HG02981 (cell line): ENCODE results near the gene CDC37L1.
"Not testable (repeated sequence)": the region's sequence is repeated elsewhere in the genome, so short reads cannot be mapped to it uniquely, and the experiment has no call there.

Experiments
- ATAC-seq: cut with Tn5 transposase; IDR thresholded peaks from one replicate; pipeline ENCODE4 v1.9.1; 2021; ENCODE audit warnings: mild to moderate bottlenecking, moderate library complexity; ENCODE audit not compliant: unreplicated experiment

CDC37L1 gene

DNA sequence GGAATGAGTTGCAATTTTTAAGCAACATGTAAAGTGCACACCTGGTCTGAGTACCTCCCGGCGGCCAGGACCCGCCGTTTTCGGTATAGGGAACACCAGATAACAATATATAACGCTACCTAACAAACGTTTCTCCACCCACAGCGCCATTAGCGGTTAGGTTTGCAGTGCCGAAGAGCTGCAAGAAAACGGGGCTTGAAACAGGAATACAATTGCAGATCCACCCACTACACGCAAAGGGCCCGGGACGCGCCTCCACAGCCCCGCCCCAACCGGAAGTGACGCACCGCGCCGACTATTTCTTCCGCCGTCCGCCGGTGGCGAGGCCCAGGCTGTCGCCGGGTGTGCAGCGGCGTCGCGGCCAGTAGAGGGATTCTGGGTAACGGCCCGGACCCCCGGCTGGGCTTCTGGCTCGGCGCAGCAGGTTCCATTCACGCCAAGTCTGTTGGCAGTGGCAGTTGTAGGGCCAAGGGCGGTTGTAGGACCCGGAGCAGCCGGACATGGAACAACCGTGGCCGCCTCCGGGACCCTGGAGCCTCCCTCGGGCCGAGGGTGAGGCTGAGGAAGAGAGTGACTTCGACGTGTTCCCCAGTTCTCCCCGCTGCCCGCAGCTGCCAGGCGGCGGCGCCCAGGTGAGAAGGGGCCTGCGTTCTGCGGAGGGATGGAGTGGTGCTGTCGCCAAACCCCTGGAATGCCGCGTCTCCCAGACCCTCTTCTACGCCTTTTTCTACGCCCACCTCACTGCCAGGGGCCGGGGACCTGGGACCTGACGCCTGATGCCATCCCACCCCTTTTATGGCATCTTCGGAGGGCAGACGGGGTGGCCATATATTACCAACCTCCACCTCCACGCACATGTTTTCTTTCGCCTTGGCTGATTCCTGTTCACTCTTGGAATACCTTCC lies at the start of gene CDC37L1:
TSS of gene CDC37L1 (plus strand) at position 302 of the 905 bp plus-strand sequence. CDS start at position 501, 199 bp downstream.
- ATAC-seq: peak; percentile 97

GRCh38 chr9:4630836-4631235 lies 48.5 kb upstream of the CDC37L1 start:
- no peak for ATAC-seq

- ATAC-seq: no peak
Measured at GRCh38 chr9:4638968-4639367, 40.4 kb upstream of the CDC37L1 start.

- no peak for ATAC-seq
Measured at GRCh38 chr9:4639420-4639819, 39.9 kb upstream of the CDC37L1 start.

GRCh38 chr9:4640027-4640426 lies 39.3 kb upstream of the CDC37L1 start:
- no peak for ATAC-seq

DNA sequence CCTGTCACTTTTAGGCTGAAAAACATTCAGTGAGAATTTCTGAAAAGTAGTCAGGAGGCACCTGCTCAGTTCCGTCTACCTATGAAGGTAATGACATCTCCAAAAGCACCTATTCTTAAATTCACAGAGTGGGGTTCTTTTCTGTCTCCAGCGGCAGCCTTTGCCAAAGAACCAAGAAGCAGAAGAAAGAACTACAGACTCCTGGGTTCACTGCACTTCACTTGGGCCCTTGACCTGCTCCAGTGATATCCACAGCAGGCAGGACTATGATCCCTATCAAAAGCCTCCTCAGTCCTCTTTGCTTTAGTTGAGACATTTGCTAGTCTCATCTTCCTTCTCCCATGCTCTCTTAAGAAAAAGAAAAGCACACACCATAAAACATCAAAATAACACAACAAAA lies 37.0 kb upstream of the CDC37L1 start:
- ATAC-seq: no peak

DNA sequence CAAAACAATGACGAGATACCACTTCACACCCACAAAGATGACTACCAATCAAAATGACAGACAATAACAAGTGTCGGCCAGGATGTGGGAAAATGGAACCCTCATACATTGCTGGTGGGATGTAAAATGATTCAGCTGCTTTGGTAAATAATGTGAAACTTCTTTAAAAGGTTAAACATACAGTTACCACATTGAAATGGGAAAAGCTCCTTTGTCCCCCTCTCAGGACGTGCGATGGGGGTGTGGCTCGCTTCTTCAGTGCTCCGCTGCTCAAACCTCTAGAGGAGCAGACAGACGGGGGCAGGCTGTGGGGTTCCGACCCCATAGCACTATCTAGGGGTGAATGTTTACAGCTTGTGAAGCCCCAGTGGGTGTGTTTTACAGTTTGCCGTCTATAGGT lies 25.3 kb upstream of the CDC37L1 start:
- ATAC-seq: no peak

DNA sequence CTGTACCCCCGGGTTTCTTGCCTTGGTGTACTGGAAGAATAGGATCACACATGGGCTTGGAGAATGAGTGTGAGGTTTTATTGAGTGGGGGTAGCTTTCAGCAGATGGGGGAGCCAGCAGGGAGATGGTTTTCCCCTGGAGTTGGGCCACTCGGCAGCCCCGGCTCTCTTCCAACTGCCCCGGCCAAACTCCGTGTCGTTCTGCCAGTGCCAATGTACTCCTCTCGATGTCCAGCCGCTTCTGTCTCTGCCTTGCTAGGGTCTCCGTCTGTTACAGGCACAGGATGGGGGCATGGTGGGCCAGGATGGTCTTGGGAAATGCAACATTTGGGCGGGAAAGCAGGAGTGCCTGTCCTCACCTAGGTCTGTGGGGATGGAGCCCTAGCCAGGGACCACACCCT lies 24.8 kb upstream of the CDC37L1 start:
- ATAC-seq: no peak

DNA sequence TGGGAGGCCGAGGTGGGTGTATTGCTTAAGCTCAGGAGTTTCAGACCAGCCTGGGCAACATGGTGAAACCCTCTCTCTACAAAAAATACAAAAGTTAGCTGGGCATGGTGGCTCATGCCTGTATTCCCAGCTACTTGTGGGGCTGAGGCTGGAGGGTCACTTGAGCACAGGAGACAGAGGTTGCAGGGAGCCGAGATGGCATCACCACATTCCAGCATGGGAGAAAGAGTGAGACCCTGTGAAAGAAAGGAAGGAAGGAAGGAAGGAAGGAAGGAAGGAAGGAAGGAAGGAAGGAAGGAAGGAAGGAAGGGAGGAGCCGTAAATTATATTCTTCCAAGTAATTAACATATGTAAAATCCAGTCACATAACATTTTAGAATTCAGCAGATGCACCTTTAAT lies 23.2 kb upstream of the CDC37L1 start:
- ATAC-seq: not testable (repeated sequence)

DNA sequence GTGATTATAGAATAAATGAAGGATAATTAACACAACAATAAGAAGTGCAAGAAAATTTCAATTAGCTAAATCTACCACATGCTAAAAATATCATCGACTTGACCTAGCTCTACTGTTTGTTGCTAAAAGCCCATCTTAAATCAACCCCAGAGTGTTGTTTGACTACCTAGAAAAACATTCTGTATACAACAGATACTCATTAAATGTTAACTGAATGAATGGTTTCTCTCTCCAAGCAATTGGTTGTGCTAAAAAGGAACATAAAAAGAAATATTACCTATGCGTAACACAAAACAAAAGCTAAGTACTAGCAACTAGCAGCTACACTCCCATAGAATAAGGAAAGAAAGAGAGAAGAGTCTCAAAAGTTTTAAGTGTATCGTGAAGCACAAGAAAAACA lies 22.7 kb upstream of the CDC37L1 start:
- no peak for ATAC-seq

DNA sequence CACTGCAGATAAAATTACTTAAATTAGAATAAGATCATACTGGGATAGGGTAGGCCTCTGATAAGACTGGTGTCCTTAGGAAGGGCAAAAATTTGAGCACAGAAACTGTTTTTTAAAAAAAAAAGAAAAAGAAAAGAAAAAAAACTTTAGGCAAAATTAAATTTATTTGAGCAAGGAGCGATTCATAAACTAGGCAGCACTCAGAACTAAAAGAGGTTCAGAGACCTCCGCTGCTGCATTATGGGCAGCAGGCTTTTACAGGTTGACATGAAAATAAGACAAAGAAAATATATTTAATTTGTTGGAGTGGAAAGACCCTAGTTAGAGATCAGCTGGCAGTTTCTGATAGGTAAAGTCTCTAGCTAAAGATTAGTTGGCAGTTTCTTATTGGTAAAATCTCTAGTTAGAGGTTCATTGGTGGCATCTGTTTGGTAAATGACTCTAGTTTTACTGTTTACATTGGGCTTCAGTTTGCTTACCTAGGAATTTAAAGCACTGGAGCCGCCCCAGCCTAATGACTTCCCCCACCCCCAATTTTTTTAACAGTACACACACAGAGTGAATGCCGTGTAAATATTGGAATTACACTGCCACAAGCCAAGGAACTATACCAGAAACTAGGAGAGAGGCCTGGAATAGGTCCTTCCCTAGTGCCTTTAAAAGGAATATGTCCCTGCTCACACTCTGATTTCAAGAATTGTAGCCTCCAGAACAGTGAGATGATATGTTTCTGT lies 21.8 kb upstream of the CDC37L1 start:
- ATAC-seq: no peak

GRCh38 chr9:4660665-4661064 lies 18.7 kb upstream of the CDC37L1 start:
- ATAC-seq: not testable (repeated sequence)

DNA sequence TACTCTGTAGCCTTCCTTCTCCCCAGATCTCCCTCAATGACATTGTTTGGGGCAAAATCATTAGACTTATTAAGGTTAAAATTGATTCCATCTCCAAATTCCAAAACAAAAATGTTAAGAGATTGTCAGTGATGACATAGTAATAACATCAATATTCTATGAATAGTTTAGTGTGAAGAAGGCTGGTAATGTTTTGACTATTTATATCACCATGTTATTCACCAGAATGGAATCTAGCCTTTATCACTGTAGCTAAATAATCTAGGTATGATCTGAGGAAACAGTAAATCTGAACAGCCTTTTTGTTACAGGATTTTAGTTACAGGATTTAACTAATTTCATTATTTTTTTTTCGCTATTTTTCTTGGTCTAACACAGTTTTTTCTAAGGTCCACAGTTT lies 18.2 kb upstream of the CDC37L1 start:
- ATAC-seq: no peak

DNA sequence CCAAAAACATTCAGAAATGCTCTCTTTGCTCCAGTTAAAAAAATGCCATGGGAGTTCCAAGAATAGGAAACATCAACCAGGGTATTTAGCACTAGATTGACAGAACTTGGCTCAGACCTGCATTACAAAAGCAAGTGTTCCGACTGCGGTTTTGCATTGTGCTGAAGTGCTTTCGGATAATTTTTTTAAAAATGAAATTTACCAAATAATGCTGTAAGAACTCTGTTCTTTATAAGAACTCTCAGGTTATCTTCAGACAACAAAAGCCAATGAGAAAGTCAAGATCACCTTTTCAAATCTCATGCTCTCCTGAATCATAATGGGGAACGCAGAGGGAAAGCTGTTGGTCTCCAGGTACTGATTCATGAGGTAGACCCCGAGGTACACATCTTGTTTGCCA lies 17.8 kb upstream of the CDC37L1 start:
- ATAC-seq: no peak

DNA sequence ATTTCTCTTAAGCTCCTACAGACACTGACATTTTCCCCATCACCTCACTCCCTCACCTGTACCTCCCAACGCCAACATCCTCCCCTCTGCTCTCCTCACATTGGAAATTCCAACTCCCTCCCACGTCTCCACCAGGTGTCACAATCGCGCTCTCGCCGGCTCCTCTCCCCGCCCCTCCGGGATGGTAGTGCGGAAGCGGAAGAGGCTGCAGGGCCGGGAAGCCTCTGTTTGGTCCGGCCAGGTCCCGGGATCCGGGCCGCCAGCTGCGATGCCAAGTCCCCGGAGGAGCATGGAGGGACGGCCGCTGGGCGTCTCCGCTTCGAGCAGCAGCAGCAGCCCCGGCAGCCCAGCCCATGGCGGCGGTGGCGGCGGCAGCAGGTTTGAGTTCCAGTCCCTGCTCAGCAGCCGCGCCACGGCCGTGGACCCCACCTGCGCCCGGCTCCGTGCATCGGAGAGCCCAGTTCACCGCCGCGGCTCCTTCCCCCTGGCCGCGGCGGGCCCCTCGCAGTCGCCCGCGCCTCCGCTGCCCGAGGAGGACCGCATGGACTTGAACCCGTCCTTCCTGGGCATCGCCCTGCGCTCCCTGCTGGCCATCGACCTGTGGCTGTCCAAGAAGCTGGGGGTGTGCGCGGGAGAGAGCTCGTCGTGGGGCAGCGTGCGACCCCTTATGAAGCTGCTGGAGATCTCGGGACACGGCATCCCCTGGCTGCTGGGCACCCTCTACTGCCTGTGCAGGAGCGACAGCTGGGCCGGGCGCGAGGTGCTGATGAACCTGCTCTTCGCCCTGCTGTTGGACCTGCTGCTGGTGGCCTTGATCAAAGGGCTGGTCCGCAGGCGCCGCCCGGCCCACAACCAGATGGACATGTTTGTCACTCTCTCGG lies 17.0 kb upstream of the CDC37L1 start, which contains the start of gene PLPP6:
TSS of gene PLPP6 (plus strand) at position 187 of the 881 bp plus-strand sequence. CDS start at position 269, 82 bp downstream.
- ATAC-seq: peak; percentile 82

DNA sequence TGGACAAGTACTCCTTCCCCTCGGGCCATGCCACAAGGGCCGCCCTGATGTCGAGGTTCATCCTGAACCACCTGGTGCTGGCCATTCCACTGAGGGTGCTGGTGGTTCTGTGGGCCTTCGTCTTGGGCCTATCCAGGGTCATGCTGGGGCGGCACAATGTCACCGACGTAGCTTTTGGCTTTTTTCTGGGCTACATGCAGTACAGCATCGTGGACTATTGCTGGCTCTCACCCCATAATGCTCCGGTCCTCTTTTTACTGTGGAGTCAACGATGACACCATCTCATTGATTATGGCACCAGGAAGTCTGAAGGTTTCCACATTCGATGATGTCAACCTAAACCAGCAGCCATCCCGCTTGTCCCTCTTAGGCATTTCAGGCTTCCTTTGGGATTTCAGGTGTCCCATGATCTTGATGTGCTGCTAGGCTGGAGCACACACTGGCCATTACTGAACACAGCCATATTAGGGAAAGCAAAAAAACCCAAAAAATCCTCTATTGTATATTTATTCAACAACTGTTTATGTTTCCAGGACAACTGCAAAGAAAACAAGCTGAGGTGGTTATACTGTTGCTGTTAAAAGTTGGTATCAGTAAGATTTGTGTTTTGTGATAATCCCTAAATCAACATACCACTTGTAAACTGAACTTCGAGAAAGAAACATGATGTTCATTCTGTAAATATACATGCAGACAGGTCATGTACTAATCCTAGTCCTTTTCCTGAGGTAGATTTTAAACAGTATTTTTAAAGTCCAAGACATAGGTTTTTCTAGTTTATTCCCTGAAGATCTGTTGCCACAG lies 16.2 kb upstream of the CDC37L1 start:
- no peak for ATAC-seq

DNA sequence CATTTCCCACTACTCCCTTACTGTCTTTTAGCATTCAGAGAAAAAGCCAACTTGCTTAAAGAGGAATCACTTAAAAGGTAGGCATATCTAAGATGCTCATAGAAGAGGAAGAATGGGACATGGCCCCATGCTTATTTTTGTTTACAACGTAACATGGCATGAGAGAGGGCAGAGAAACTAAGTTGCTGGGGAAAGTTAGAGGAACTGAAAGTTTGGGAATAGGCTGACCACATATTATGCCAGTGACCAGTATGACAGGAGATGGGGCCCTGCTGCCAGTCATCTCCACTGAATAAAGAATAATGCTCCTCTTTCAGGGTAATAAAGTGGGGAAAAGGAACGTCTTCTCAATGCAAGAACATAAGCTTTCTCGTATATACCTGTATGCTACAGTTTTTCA lies 15.4 kb upstream of the CDC37L1 start:
- ATAC-seq: no peak

DNA sequence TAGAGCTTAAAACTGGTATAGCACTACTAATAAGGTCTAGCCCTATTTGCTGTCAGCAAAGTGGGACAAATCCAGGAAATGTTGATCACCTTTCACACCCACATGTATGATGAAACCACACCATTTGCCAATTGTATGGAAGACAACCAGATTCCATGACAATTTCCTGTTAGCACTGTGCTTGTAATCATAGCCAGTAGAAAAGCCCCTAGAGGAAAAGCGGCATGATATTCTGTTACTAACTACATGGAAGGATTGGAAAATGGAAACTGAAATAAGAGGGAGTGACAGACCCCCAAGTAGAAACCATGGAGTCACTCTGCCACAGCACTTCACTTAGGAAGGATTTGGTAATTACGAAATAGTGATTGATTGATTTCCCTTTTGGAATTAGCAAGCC lies 14.0 kb upstream of the CDC37L1 start:
- ATAC-seq: no peak

DNA sequence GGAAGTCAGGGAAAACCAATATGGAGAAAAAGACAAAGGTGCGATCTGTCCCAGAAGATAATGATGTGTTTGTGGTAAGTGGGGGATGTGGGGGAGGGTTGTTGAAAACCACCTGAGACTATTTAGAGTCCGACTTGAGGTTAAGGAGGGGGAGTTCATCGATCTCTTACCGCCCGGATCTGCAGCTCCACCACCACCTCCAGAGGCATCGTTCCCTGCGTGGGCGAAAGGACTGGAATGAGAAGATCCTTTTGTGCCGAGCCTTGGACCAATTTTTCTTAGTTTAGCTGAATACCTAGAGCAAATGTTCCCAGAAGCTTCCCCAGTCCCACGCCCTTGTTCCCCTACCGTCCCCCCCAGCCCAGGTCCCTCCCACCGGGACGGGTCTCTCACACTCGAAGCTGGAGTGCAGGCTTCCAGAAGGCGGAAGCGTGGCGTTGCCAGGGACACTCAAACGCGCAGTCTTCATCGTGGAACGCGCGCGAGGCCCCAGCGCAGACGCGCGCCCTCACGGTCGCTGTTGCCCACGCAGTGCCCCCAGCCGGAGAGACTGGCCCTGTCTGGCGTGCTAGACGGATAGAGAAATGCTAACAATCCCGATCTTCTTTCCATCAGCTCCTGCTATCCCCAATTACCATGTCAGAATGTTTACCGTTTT lies 13.2 kb upstream of the CDC37L1 start, which contains the start of gene SPATA6L:
TSS of gene SPATA6L (minus strand) at position 439 of the 658 bp plus-strand sequence. CDS start at position 209, 230 bp downstream.
- no peak for ATAC-seq
